ENCODE results near the gene SIL1. TPM values are rescaled to one million over a fixed set of nuclear protein-coding genes. Genes with fewer than 3 reads are reported as not detected.
"Not testable (repeated sequence)": the region's sequence is repeated elsewhere in the genome, so short reads cannot be mapped to it uniquely, and the experiment has no call there.

The SIL1 gene
- total RNA-seq, 1 donor from 2014 or later, result 41.6 TPM

DNA sequence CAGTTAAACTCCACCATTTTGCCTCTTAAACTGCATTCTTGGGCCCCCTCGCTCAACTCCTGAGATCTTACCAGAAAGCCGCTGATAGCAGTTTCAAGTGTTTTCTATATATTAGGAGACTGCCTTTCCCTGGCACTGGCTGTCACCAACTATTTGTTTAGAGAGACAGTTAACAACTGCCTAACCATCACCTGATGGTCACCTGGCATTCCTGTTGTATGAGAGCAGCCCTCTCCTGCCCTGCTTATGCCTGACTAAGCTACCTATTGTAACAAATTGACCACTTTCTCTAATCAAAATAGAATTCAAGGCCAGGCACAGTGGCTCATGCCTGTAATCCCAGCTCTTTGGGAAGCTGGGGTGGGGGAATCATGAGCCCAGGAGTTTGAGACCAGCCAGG lies 28.0 kb upstream of the SIL1 start:
- H3K9me3 Mint-ChIP-seq (ENCODE audit: unreplicated experiment), result no peaks in the 10 kb centered on the region
- no peaks in the 10 kb centered on the region for H3K4me1 Mint-ChIP-seq (ENCODE audit: low read depth, unreplicated experiment)
- FAIRE-seq (no peak), DNase-seq (ENCODE audit: low read depth) (no peak)
- Histone ChIP-seq H3K4me1 (ENCODE audit: insufficient read depth, low read length) (no peaks in the 10 kb centered on the region), H3K27ac (ENCODE audit: low read depth, low read length) (no peak overlapping the region), H3K36me3 (ENCODE audit: insufficient read depth, low read length) (no peaks in the 10 kb centered on the region), H4K20me1 (ENCODE audit: insufficient read depth, low read length) (no peaks in the 10 kb centered on the region), H3K4me2 (ENCODE audit: low read length) (no peak overlapping the region), H3K9ac (ENCODE audit: low read length) (no peak overlapping the region), H3K4me3 (ENCODE audit: insufficient read depth, low read depth, low read length) (no peak overlapping the region), H3K79me2 (ENCODE audit: insufficient read depth, low read length) (no peaks in the 10 kb centered on the region), H3K9me3 (ENCODE audit: insufficient read depth, low read depth, low read length) (no peaks in the 10 kb centered on the region), H2AFZ (ENCODE audit: low read depth, low read length) (no peak overlapping the region), H3K27me3 (ENCODE audit: insufficient read depth, low read length) (peaks cover 2% of the 10 kb centered on the region)
- H3K27ac Mint-ChIP-seq (ENCODE audit: unreplicated experiment), result no peak overlapping the region
- no peaks in the 10 kb centered on the region for H3K27me3 Mint-ChIP-seq (ENCODE audit: low read depth, unreplicated experiment)
- H3K36me3 Mint-ChIP-seq (ENCODE audit: low read depth, unreplicated experiment), result no peaks in the 10 kb centered on the region
- TF ChIP-seq EZH2 (IDR thresholded peaks at IDR 0.05; ENCODE audit: insufficient read depth, low read length), result no peak
- TF ChIP-seq, protein P1, sequence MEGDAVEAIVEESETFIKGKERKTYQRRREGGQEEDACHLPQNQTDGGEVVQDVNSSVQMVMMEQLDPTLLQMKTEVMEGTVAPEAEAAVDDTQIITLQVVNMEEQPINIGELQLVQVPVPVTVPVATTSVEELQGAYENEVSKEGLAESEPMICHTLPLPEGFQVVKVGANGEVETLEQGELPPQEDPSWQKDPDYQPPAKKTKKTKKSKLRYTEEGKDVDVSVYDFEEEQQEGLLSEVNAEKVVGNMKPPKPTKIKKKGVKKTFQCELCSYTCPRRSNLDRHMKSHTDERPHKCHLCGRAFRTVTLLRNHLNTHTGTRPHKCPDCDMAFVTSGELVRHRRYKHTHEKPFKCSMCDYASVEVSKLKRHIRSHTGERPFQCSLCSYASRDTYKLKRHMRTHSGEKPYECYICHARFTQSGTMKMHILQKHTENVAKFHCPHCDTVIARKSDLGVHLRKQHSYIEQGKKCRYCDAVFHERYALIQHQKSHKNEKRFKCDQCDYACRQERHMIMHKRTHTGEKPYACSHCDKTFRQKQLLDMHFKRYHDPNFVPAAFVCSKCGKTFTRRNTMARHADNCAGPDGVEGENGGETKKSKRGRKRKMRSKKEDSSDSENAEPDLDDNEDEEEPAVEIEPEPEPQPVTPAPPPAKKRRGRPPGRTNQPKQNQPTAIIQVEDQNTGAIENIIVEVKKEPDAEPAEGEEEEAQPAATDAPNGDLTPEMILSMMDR (IDR thresholded peaks at IDR 0.05; ENCODE audit: insufficient read depth, low read depth, low read length), result no peak
- H3K4me3 Mint-ChIP-seq (ENCODE audit: unreplicated experiment), result no peak overlapping the region

DNA sequence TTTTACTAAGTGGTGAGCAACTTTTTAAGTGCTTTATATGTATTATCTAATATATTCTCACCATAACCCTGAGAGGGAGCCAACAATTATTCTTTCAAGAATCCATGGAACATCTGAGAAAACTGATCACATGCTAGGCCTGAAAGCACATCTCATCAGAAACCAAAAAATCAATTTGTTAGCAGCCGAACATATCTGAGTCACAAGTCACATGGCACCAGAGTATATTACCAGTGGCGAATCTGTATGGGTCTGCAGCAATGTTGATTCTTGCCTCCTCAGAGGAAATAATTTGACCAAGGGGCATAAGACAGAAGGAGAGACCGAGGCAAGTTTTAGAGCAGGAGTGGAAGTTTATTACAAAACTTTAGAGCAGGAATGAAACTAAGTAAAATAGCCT lies 25.3 kb upstream of the SIL1 start:
- Mint-ChIP-seq H3K4me3 (ENCODE audit: unreplicated experiment) (no peak overlapping the region), H3K4me1 (ENCODE audit: low read depth, unreplicated experiment) (no peaks in the 10 kb centered on the region), H3K9me3 (ENCODE audit: unreplicated experiment) (no peaks in the 10 kb centered on the region), H3K36me3 (ENCODE audit: low read depth, unreplicated experiment) (no peaks in the 10 kb centered on the region), H3K27me3 (ENCODE audit: low read depth, unreplicated experiment) (peaks cover 2% of the 10 kb centered on the region), H3K27ac (ENCODE audit: unreplicated experiment) (no peak overlapping the region)
- no peaks in the 10 kb centered on the region for H4K20me1 ChIP-seq (ENCODE audit: insufficient read depth, low read length)
- peaks cover 2% of the 10 kb centered on the region for H3K27me3 ChIP-seq (ENCODE audit: insufficient read depth, low read length)
- FAIRE-seq (no peak), DNase-seq (ENCODE audit: low read depth) (no peak)
- H3K9me3 ChIP-seq (ENCODE audit: insufficient read depth, low read depth, low read length), result no peaks in the 10 kb centered on the region
- H3K4me1 ChIP-seq (ENCODE audit: insufficient read depth, low read length), result no peaks in the 10 kb centered on the region
- H2AFZ ChIP-seq (ENCODE audit: low read depth, low read length), result no peak overlapping the region
- no peak overlapping the region for H3K4me3 ChIP-seq (ENCODE audit: insufficient read depth, low read depth, low read length)
- TF ChIP-seq, protein P1 (IDR thresholded peaks at IDR 0.05; ENCODE audit: insufficient read depth, low read depth, low read length), result no peak
- no peak overlapping the region for H3K4me2 ChIP-seq (ENCODE audit: low read length)
- H3K79me2 ChIP-seq (ENCODE audit: insufficient read depth, low read length), result no peaks in the 10 kb centered on the region
- no peak overlapping the region for H3K27ac ChIP-seq (ENCODE audit: low read depth, low read length)
- H3K9ac ChIP-seq (ENCODE audit: low read length), result no peak overlapping the region
- no peaks in the 10 kb centered on the region for H3K36me3 ChIP-seq (ENCODE audit: insufficient read depth, low read length)

DNA sequence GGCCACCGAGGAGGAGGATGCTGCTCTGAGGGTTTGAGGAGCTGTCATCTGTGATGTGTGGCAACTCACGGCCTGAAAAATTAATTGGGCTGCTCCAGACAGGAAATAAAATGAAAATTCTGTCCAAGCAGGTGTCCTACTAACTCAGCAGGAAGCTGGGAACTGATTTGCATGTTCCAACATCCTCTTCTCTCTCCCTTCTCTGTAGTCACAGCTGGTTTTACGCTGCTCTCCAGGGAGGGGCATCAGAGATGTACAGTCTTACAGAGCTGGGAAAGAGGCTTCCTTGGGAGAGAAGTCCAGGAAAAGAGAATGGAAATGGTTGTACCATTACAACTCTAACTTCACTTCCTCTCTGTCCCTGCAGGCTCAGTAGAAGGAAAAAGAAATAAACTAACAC lies 24.2 kb upstream of the SIL1 start:
- FAIRE-seq (no peak), DNase-seq (ENCODE audit: low read depth) (no peak)
- no peaks in the 10 kb centered on the region for H3K9me3 Mint-ChIP-seq (ENCODE audit: unreplicated experiment)
- Histone ChIP-seq H3K4me2 (ENCODE audit: low read length) (no peak overlapping the region), H3K36me3 (ENCODE audit: insufficient read depth, low read length) (no peaks in the 10 kb centered on the region), H3K9ac (ENCODE audit: low read length) (no peak overlapping the region), H3K27me3 (ENCODE audit: insufficient read depth, low read length) (peaks cover 2% of the 10 kb centered on the region), H3K27ac (ENCODE audit: low read depth, low read length) (no peak overlapping the region), H3K9me3 (ENCODE audit: insufficient read depth, low read depth, low read length) (no peaks in the 10 kb centered on the region), H3K4me1 (ENCODE audit: insufficient read depth, low read length) (no peaks in the 10 kb centered on the region), H2AFZ (ENCODE audit: low read depth, low read length) (no peak overlapping the region), H3K79me2 (ENCODE audit: insufficient read depth, low read length) (no peaks in the 10 kb centered on the region), H4K20me1 (ENCODE audit: insufficient read depth, low read length) (no peaks in the 10 kb centered on the region), H3K4me3 (ENCODE audit: insufficient read depth, low read depth, low read length) (no peak overlapping the region)
- H3K36me3 Mint-ChIP-seq (ENCODE audit: low read depth, unreplicated experiment), result no peaks in the 10 kb centered on the region
- H3K27ac Mint-ChIP-seq (ENCODE audit: unreplicated experiment), result no peak overlapping the region
- no peak overlapping the region for H3K4me3 Mint-ChIP-seq (ENCODE audit: unreplicated experiment)
- no peak for TF ChIP-seq EZH2 (IDR thresholded peaks at IDR 0.05; ENCODE audit: insufficient read depth, low read length)
- TF ChIP-seq, protein P1 (IDR thresholded peaks at IDR 0.05; ENCODE audit: insufficient read depth, low read depth, low read length), result no peak
- peaks cover 2% of the 10 kb centered on the region for H3K27me3 Mint-ChIP-seq (ENCODE audit: low read depth, unreplicated experiment)
- no peaks in the 10 kb centered on the region for H3K4me1 Mint-ChIP-seq (ENCODE audit: low read depth, unreplicated experiment)

DNA sequence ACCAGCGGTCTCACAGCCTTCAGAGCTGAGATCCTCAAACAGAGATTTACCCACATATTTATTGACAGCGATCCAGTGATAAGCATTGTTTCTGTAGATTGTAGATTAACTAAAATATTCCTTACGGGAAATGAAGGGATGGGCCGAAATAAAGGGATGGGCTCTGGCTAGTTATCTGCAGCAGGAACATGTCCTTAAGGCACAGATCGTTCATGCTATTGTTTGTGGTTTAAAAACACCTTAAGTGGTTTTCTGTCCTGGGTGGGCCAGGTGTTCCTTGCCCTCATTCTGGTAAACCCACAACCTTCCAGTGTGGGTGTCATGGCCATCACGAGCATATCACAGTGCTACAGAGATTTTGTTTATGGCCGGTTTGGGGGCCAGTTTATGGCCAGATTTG lies 19.9 kb upstream of the SIL1 start:
- not testable (repeated sequence) for H3K36me3 Mint-ChIP-seq (ENCODE audit: low read depth, unreplicated experiment); H3K9me3 Mint-ChIP-seq (ENCODE audit: unreplicated experiment); FAIRE-seq; H3K9ac ChIP-seq (ENCODE audit: low read length); H4K20me1 ChIP-seq (ENCODE audit: insufficient read depth, low read length); H3K4me3 ChIP-seq (ENCODE audit: insufficient read depth, low read depth, low read length); DNase-seq (ENCODE audit: low read depth); H3K27ac Mint-ChIP-seq (ENCODE audit: unreplicated experiment); H3K27ac ChIP-seq (ENCODE audit: low read depth, low read length); H3K36me3 ChIP-seq (ENCODE audit: insufficient read depth, low read length); H3K4me1 Mint-ChIP-seq (ENCODE audit: low read depth, unreplicated experiment); H3K27me3 ChIP-seq (ENCODE audit: insufficient read depth, low read length); H3K79me2 ChIP-seq (ENCODE audit: insufficient read depth, low read length); H3K4me1 ChIP-seq (ENCODE audit: insufficient read depth, low read length); H3K4me3 Mint-ChIP-seq (ENCODE audit: unreplicated experiment); H2AFZ ChIP-seq (ENCODE audit: low read depth, low read length); H3K9me3 ChIP-seq (ENCODE audit: insufficient read depth, low read depth, low read length); H3K27me3 Mint-ChIP-seq (ENCODE audit: low read depth, unreplicated experiment); H3K4me2 ChIP-seq (ENCODE audit: low read length)
